Measurements from ENCODE around the gene SPC25. TPM values are rescaled to one million over a fixed set of nuclear protein-coding genes. Genes with fewer than 3 reads are reported as not detected.

Gene SPC25
- total RNA-seq, 1 experiment from 2014 or later = 64.3 TPM

- POLR2A ChIA-PET (ENCODE audit: low non-redundant PET) = no interaction called here
- BruUV-seq (replicated peaks) = no TSS peak
These were observed 13.7 kb upstream of the SPC25 start for GRCh38 chr2:168903888-168904287.

GRCh38 chr2:168901003-168901402 lies 10.8 kb upstream of the SPC25 start, which contains the start of gene G6PC2:
G6PC2 (plus strand) TSS chr2:168901291; CDS start chr2:168901332, 41 bp downstream.
- Histone ChIP-seq H3K9me3 (ENCODE audit: low read depth, low read length, poor library complexity, severe bottlenecking) (no peaks in the 10 kb centered on the region), H3K36me3 (ENCODE audit: insufficient read depth, low read length, poor library complexity, severe bottlenecking) (no peaks in the 10 kb centered on the region), H3K27ac (ENCODE audit: low read depth, low read length, poor library complexity, severe bottlenecking) (no peak within 1 kb of the TSS), H3K4me1 (ENCODE audit: insufficient read depth, low read length, poor library complexity, severe bottlenecking) (no peaks in the 10 kb centered on the region), H3K4me3 (ENCODE audit: low read depth, low read length, poor library complexity, severe bottlenecking) (no peak within 1 kb of the TSS), H3K27me3 (replicated peaks; ENCODE audit: insufficient read depth, low read depth, low read length, poor library complexity) (peaks cover 4% of the 10 kb centered on the region)
- ChIA-PET POLR2A (ENCODE audit: low non-redundant PET) (no interaction called here), CTCF (no interaction called here)
- intact Hi-C loops (cut with micrococcal nuclease; ENCODE audit: unreplicated experiment) = no loop called here
- no peak for DNase-seq (ENCODE audit: low spot score)
- TF ChIP-seq CTCF (conservative IDR thresholded peaks at IDR 0.05; ENCODE audit: low read depth, low read length) = no peak
- TF ChIP-seq EZH2 (IDR thresholded peaks at IDR 0.05; ENCODE audit: borderline replicate concordance, low read depth, low read length, poor library complexity, severe bottlenecking) = no peak
- no TSS peak for BruUV-seq (replicated peaks)

More at GRCh38 chr2:168903888-168904287, 13.7 kb upstream of the SPC25 start:
- Histone ChIP-seq H3K4me3 (ENCODE audit: low read depth, low read length, poor library complexity, severe bottlenecking) (no peak overlapping the region), H3K9me3 (ENCODE audit: low read depth, low read length, poor library complexity, severe bottlenecking) (no peaks in the 10 kb centered on the region), H3K27ac (ENCODE audit: low read depth, low read length, poor library complexity, severe bottlenecking) (no peak overlapping the region), H3K4me1 (ENCODE audit: insufficient read depth, low read length, poor library complexity, severe bottlenecking) (no peaks in the 10 kb centered on the region), H3K36me3 (ENCODE audit: insufficient read depth, low read length, poor library complexity, severe bottlenecking) (no peaks in the 10 kb centered on the region), H3K27me3 (replicated peaks; ENCODE audit: insufficient read depth, low read depth, low read length, poor library complexity) (peaks cover 4% of the 10 kb centered on the region)
- DNase-seq (ENCODE audit: low spot score) = no peak
- CTCF ChIA-PET = no interaction called here
- intact Hi-C loops (cut with micrococcal nuclease; ENCODE audit: unreplicated experiment) = no loop called here
- no peak for TF ChIP-seq CTCF (conservative IDR thresholded peaks at IDR 0.05; ENCODE audit: low read depth, low read length)
- TF ChIP-seq EZH2 (IDR thresholded peaks at IDR 0.05; ENCODE audit: borderline replicate concordance, low read depth, low read length, poor library complexity, severe bottlenecking) = no peak

GRCh38 chr2:168897449-168897848 lies 7.2 kb upstream of the SPC25 start:
- BruUV-seq (replicated peaks) = no TSS peak
- intact Hi-C loops (cut with micrococcal nuclease; ENCODE audit: unreplicated experiment) = no loop called here
- CTCF ChIA-PET = no interaction called here
- no peaks in the 10 kb centered on the region for H3K36me3 ChIP-seq (ENCODE audit: insufficient read depth, low read length, poor library complexity, severe bottlenecking)
- no peak overlapping the region for H3K27ac ChIP-seq (ENCODE audit: low read depth, low read length, poor library complexity, severe bottlenecking)
- POLR2A ChIA-PET (ENCODE audit: low non-redundant PET) = no interaction called here
- H3K9me3 ChIP-seq (ENCODE audit: low read depth, low read length, poor library complexity, severe bottlenecking) = no peaks in the 10 kb centered on the region
- H3K4me1 ChIP-seq (ENCODE audit: insufficient read depth, low read length, poor library complexity, severe bottlenecking) = no peaks in the 10 kb centered on the region
- peaks cover 4% of the 10 kb centered on the region for H3K27me3 ChIP-seq (replicated peaks; ENCODE audit: insufficient read depth, low read depth, low read length, poor library complexity)
- no peak for TF ChIP-seq EZH2 (IDR thresholded peaks at IDR 0.05; ENCODE audit: borderline replicate concordance, low read depth, low read length, poor library complexity, severe bottlenecking)
- no peak for TF ChIP-seq CTCF (conservative IDR thresholded peaks at IDR 0.05; ENCODE audit: low read depth, low read length)
- DNase-seq (ENCODE audit: low spot score) = no peak
- no peak overlapping the region for H3K4me3 ChIP-seq (ENCODE audit: low read depth, low read length, poor library complexity, severe bottlenecking)

Measured in A673 (cell line).